ENCODE results near the gene RAB44.
"Not testable (repeated sequence)": the region's sequence is repeated elsewhere in the genome, so short reads cannot be mapped to it uniquely, and the experiment has no call there.

The RAB44 gene

DNA sequence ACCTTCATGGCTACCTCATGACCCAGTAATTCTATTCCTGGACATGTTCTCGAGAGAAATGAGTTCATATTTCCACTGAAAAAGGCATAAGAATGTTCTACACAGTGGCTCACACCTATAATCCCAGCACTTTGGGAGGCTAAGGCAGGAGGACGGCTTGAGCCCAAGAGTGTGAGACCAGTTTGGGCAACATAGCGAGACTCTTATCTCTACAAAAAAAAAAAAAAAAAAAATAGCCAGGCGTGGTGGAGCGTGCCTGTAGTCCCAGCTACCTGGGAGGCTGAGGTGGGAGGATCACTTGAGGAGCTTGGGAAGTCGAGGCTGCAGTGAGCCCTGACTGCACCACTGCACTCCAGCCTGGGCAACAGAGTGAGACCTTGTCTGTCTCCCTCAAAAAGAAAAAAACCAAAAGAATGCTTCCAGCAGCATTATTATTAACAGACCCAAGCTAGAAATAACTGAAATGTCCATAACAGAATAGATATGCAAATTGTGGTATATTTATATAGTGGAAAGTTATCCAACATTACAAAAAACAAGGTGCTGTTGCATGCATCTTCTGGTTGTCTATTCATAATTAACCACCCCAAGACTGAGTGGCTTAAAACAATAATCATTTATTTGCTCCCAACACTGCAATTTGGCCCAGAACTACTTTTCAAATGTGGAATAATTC is 9.4 kb upstream of the RAB44 start:
- no peak for DNase-seq

GRCh38 chr6:36688739-36689075 is 8.9 kb upstream of the RAB44 start:
- no peak for DNase-seq

DNA sequence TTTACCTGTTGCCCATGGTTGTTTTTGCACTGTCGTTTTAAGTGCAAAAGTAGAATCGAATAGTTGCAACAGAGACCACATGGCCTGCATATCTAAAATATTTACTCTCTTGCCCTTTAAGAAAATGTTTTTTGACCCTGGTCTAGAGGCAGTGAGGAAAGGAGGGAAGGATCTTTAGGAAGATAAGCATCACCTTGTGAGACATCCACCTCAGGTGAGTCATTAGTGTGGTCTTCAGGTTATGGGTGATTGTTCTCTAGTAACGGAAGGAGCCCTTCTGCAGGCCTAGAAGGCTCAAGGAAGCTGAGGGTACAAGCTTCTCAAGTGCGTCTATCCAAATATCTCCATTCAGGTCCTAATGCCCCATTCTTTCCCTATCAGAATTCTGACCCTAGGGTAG is 6.6 kb upstream of the RAB44 start:
- no peak for DNase-seq

DNA sequence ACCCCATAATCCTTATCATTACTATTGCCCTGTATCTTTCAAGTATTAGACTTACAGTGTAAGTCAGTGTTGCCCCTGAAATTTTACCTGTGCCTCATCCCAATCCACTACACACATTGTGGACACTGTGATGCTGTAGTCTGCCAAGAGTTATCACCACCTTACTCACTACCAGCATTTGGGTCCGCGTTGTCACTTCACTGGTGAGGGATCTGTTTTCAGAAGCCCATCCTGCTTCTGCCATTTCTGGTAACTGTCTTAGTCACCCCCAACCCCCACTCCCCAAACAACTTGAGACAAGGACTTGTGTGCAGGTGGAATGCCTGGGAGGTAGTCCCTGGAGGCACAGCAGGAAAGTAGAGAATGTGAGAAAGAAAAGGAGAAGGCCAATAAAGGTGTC is 6.0 kb upstream of the RAB44 start:
- DNase-seq, result no peak

GRCh38 chr6:36692220-36692619 is 5.4 kb upstream of the RAB44 start:
- peak; percentile 44 to 74 for DNase-seq

DNA sequence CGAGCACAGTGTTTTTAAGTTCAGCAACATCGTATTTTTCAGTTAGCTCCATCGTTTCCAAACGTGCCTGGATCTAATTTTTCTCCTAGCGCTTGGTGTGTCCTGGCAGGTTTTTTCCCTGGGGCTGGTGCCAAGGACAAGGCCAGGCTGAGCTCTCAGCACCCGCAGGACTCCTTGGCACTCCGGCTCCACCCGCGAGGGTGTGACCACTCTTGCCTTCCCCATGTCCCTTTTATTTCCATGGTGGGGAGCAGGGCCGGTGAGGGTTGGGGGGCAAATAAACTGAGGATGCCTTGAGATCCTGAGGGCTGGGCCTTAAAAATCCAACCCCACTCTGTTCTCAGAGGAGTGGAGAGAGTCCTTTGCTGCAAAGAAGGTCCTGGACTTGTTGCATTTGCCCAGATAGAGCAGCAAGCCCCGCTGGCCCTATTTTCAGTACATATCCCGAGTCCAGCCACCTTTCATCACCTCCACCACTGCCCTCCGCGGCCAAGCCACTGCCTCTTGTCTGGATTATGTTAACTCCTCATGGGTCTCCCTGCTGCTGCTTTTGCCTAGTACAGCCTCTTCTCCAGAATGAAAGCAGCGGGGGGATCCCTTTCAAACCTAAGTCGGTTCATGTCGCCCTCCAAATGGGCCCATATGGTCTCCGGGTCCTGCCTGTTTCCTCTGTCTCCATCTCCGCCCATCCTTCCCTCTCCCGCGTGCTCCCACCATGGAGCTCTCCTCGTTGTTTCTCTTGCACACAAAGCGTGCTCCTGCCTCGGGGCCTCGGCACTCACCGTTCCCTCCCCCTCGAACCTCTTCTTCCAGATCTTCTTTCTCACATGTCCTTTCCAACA is 4.5 kb upstream of the RAB44 start:
- no peak for DNase-seq

DNA sequence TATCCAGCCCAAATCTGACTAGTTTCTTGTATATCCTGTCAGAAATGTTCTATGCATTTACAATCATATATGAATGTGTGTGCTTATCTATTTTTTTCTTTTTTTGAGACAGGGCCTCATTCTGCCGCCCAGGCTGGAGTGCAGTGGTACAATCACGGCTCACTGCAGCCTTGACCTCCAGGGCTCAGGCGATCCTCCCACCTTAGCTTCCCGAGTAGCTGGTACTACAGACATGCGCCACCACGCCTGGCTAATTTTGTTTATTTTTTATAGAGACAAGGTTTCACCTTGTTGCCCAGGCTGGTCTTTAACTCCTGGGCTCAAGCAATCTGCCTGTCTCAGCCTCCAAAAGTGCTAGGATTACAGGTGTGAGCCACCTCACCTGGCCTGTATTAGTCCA is 3.0 kb upstream of the RAB44 start:
- no peak for DNase-seq

DNA sequence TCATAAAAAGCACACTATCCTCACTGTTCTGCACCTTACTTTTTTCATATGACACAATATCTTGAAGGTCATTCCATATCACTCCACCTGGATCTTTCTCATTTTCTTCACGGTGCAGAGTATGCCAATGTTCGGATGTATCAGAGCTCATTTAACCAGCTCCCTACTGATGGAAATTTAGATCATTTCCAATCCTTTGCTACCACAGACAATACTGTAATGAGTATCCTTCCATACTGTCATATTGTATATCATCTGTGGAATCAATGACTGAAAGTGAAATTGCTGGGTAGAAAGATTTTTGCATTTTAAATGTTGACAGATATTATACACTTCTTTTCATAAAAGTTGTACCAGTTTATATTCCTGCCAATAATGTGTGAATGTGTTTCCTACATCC is 2.2 kb upstream of the RAB44 start:
- DNase-seq, result no peak

DNA sequence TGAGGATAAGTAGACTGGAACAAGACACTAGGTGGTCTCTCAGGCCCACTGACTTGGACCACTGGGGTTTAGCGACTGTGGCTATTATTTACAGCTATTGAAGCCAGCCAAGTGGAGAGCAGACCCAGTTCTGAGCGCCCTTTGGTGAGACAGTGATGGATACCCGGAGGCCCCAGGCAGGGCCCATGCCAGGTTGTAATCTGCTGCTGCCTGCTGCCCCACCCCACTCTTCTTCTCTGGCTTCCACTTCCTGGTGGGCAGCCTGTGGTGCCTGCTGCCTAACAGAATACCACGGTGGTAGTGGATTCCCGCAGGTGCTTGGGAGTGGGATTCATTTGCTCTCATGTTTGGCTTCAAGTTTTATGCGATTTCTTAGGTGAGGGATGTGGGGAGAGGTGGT is 570 bp downstream of the RAB44 start:
- no peak for DNase-seq

- no peak for DNase-seq
Measured at GRCh38 chr6:36698871-36699271, 1.2 kb downstream of the RAB44 start.

DNA sequence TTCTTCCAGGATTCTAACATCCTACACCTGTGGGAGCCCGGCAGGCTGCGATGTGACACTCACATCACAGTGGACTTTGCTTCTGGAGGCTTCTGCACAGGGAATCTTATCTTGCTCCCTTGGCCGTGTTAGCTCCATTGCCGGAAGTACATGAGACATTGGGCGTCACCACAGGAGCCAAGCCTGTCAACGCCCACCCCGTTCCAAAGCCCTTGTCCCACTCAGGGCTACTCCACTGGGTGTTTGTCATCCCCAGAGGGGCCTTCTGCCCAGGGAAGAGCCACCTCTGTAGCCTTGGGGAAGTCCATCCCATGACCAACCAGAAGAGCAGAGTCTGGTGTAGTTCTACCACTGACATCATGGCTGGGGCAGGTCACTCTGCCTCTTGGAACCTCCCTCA is 1.7 kb downstream of the RAB44 start:
- DNase-seq, result no peak

DNA sequence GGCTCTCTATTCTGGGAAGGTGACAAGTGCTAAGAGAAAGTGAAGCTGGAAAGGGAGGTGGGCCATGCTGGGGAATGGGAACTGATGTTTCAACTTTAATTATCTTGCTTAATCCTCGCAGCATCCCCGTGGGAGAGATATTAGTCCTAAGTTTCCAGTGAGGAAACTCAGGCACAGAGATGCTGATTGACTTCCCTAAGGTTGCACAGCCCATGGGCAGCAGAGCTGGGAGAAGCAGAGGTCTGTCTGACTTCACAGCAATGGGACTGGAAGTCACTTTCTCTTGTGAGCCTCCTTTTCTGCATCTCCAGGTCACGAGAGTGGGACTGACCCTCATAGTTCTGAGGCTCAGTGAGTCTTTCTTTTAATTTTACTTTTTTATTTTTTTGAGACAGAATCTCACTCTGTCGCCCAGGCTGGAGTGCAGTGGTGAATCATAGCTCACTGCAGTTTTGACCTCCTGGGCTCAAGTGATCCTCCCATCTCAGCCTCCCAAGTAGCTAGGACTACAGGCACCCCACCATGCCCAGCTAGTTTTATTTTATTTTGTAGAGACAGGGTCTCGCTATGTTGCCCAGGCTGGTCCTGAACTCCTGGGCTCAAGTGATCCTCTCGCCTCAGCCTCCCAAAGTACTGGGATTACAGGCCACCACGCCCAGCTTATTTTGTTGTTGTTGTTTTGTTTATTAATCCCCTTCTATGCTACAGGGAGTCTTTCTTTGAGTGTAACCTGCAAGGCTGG is 2.6 kb downstream of the RAB44 start:
- no peak for DNase-seq

- DNase-seq, result no peak
Measured at GRCh38 chr6:36700831-36701230, 3.2 kb downstream of the RAB44 start.

DNA sequence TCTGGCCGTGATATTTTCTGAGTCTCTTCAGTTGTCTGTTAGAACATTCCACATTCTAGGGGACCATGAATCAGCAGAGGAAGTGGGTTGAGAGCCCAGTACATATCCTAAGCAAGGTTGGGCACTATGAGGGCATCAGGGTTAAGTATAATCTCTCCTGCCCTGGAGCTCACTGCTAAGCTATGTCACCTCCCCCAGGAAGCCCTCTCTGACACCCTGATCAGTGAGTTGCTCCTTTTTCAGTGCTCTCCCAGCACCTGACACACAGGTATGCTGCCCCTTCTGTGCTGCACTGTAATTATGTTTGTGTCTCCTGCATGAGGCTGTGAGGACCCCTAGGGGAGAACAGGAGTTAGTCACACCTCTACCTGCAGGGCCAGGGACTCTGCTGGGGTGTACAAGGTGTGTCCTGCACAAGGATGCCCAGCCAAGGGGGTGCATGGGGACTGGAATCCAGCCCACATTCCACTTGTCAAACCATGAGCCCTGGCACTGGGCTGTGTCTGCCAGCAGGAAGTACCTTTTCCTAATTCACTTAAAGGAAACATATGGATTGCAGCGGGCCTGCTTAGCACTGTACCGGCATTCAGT is 3.9 kb downstream of the RAB44 start:
- DNase-seq, result peak in 1 of 2 donors; percentile 27

GRCh38 chr6:36702656-36703055 is 5.0 kb downstream of the RAB44 start:
- DNase-seq, result no peak

DNA sequence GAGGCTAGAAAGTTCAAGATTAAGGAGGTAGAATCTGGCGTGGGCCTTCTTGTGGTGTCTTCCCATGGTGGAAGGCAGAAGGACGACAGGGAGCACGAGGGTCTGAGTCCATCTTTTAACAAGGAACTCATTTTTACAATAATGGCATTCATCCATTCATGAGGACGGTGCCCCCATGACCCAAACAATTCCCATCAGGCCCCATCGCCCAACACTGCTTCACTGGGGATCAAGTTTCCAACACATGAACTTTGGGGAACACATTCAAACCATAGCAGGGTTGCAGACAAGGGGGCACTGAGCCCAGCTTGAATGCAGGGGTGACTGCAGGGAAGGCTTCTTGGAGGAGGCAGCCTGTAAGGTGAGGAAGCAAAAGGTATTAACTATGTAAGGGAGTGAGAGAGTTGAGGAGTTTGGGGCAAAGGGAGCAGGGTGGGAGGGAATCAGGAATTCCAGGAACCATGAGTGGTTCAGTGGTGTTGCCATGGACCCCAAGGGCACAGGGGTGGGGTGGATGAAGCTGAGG is 5.5 kb downstream of the RAB44 start:
- DNase-seq, result no peak

- no peak for DNase-seq
Measured at GRCh38 chr6:36703982-36704381, 6.4 kb downstream of the RAB44 start.

- DNase-seq, result not testable (repeated sequence)
Measured at GRCh38 chr6:36704961-36705577, 7.4 kb downstream of the RAB44 start.

DNA sequence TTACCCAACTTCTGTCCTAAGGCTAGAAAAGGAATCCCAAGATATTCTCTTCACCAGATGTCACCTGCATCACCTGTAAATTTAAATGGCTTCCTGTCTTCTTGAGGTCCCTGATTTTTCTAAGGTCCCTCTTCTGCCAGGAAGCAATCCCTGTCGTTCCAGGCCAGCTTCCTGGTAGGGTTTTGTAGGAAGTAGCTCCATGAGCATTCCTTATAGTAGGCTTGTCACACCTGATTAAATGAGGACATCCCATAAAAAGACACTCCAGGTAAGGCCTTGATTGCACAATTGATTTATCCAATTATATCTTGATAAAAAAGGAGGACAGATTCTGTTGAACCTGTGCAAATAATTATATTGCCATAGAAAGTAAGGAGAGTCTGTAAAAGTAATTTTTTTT is 8.7 kb downstream of the RAB44 start:
- no peak for DNase-seq

- DNase-seq, result no peak
Measured at GRCh38 chr6:36712816-36713215, 15.2 kb downstream of the RAB44 start.

- DNase-seq, result no peak
Measured at GRCh38 chr6:36713846-36714245, 16.2 kb downstream of the RAB44 start.

DNA sequence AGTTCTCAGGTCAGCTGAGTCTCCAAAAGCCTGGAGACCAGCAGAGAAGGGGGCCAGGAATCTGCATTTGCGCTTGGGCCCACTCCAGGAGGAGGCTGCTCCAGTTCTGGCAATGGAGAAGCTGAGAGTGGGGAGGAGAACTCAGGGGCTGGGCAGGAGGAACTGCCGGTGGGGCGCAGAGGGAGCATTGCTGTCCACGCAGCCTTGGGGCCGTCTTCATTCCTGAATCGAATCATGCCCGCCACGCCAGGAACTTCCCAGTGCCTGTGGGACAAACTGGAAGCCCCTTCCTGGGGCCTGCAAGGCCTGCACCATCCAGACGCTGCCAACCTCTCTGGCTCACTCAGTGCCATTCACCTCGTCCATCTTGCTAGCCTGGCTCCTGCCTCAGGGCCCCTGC is 16.9 kb downstream of the RAB44 start:
- no peak for DNase-seq

GRCh38 chr6:36715469-36715868 is 17.8 kb downstream of the RAB44 start:
- DNase-seq, result no peak

Data from CD4-positive, alpha-beta T cell treated with Interleukin-1 beta for 1 hour (primary cell).